Keratinocyte (primary cell): ENCODE results near the gene ACBD7.

ENCODE experiments used
- CTCF ChIP-seq, 3 experiments: IDR thresholded peaks in 1 of 3; conservative IDR thresholded peaks in 1 of 3; optimal IDR thresholded peaks in 1 of 3; 2 replicates in 2 of 3; 3 replicates in 1 of 3; pipeline versions ENCODE3 to v1.5.1; 2011; ENCODE audit warnings: low read length in 3 of 3, mild to moderate bottlenecking in 3 of 3, moderate library complexity in 2 of 3, control low read depth in 1 of 3, inconsistent platforms in 1 of 3; ENCODE audit not compliant: insufficient read depth in 2 of 3; ENCODE audit errors: extremely low read depth in 1 of 3
- EZH2 ChIP-seq: IDR thresholded peaks from one replicate; pipeline ENCODE4 v1.6.1; 2012; ENCODE audit warnings: inconsistent platforms, mild to moderate bottlenecking, low read length, moderate library complexity

- TF ChIP-seq CTCF (optimal IDR thresholded peaks at IDR 0.05 in 1 of 3, IDR thresholded peaks at IDR 0.05 in 1 of 3, conservative IDR thresholded peaks at IDR 0.05 in 1 of 3; ENCODE audit: extremely low read depth in 1 of 3, insufficient read depth in 2 of 3, low read length in 3 of 3) (no peak), EZH2 (no peak)
These were observed 16.2 kb downstream of the ACBD7 start for GRCh38 chr10:15072358-15072757.
